Hematopoietic multipotent progenitor cell treated with erythropoietin and hydrocortisone succinate and interleukin-3 and kit ligand, for 6 days (in vitro differentiated cells): ENCODE measurements around the gene EFS.

ENCODE experiments used
- DNase-seq: peaks from one replicate; pipeline ENCODE4 v3.0.0-alpha.2; 2015

Gene EFS

GRCh38 chr14:23324455-23324846, 40.5 kb downstream of the EFS start:
- DNase-seq: no peak

GRCh38 chr14:23323838-23324454, 41.0 kb downstream of the EFS start:
- no peak for DNase-seq

GRCh38 chr14:23322568-23323517, 42.1 kb downstream of the EFS start:
- DNase-seq: no peak

- DNase-seq: peak; percentile 61
These were observed 43.1 kb downstream of the EFS start for GRCh38 chr14:23321572-23322547.

- peak; percentile 100 for DNase-seq
These were observed 44.1 kb downstream of the EFS start, which contains the start of gene PABPN1 for GRCh38 chr14:23320584-23321571. Gene PABPN1 (plus strand): TSS chr14:23321457. CDS start chr14:23321470, 13 bp downstream.

GRCh38 chr14:23319746-23320583, 45.0 kb downstream of the EFS start:
- DNase-seq: no peak

- DNase-seq: no peak
These were observed 48.7 kb downstream of the EFS start for GRCh38 chr14:23316300-23316699.

- no peak for DNase-seq
These were observed 54.4 kb downstream of the EFS start for GRCh38 chr14:23310546-23310945.

GRCh38 chr14:23308721-23309445, 56.1 kb downstream of the EFS start:
- DNase-seq: no peak

- DNase-seq: no peak
These were observed 57.0 kb downstream of the EFS start for GRCh38 chr14:23307687-23308644.

- no peak for DNase-seq
These were observed 57.8 kb downstream of the EFS start for GRCh38 chr14:23307146-23307530.

GRCh38 chr14:23306412-23307145, 58.4 kb downstream of the EFS start, which contains the start of gene BCL2L2:
Gene BCL2L2 (plus strand): TSS chr14:23306833. CDS start chr14:23307768, 935 bp downstream.
- peak; percentile 94 for DNase-seq
